Endodermal cell (in vitro differentiated cells): ENCODE data around the gene SCAMP3. TPM values are rescaled to one million over a fixed set of nuclear protein-coding genes. Genes with fewer than 3 reads are reported as not detected.
"Not testable (repeated sequence)": the region's sequence is repeated elsewhere in the genome, so short reads cannot be mapped to it uniquely, and the experiment has no call there.

Experiments used
- DNase-seq: peaks from one replicate; pipeline ENCODE4 v3.0.0-alpha.2; 2017
- H3K27ac ChIP-seq: 2 replicates; pipeline ENCODE4 v1.5.1; 2013; ENCODE audit warnings: mild to moderate bottlenecking, low read depth, low read length, moderate library complexity
- H3K27me3 ChIP-seq: 2 replicates; pipeline ENCODE4 v1.6.1; 2013; ENCODE audit warnings: mild to moderate bottlenecking, low read length, moderate library complexity; ENCODE audit not compliant: insufficient read depth, control insufficient read depth, poor library complexity, severe bottlenecking
- H3K36me3 ChIP-seq: 2 replicates; pipeline ENCODE4 v1.7.0; 2013; ENCODE audit warnings: mild to moderate bottlenecking, low read length, moderate library complexity; ENCODE audit not compliant: control insufficient read depth, insufficient read depth
- H3K4me1 ChIP-seq: one replicate; pipeline ENCODE4 v1.7.0; 2013; ENCODE audit warnings: low read length; ENCODE audit not compliant: control insufficient read depth, insufficient read depth
- H3K4me3 ChIP-seq: 2 replicates; pipeline ENCODE4 v1.5.1; 2013; ENCODE audit warnings: mild to moderate bottlenecking, low read length, moderate library complexity
- H3K9ac ChIP-seq: 2 replicates; pipeline ENCODE4 v1.6.1; 2013; ENCODE audit warnings: mild to moderate bottlenecking, low read length, moderate library complexity; ENCODE audit not compliant: poor library complexity, severe bottlenecking; ENCODE audit errors: extremely low read depth
- H3K9me3 ChIP-seq: 2 replicates; pipeline ENCODE4 v1.6.1; 2013; ENCODE audit warnings: mild to moderate bottlenecking, low read length, moderate library complexity; ENCODE audit not compliant: control insufficient read depth
- H3K27ac Mint-ChIP-seq: 2 replicates; pipeline ENCODE4 v1.8.0; 2020; ENCODE audit warnings: mixed read lengths
- H3K27me3 Mint-ChIP-seq: 2 replicates; pipeline ENCODE4 v1.8.0; 2021; ENCODE audit warnings: mild to moderate bottlenecking, mixed read lengths; ENCODE audit not compliant: insufficient read depth
- H3K36me3 Mint-ChIP-seq: 2 replicates; pipeline ENCODE4 v1.8.0; 2020; ENCODE audit warnings: low read depth, mixed read lengths
- H3K4me1 Mint-ChIP-seq: 2 replicates; pipeline ENCODE4 v1.8.0; 2020; ENCODE audit warnings: mixed read lengths
- H3K4me3 Mint-ChIP-seq: 2 replicates; pipeline ENCODE4 v1.8.0; 2020; ENCODE audit warnings: mild to moderate bottlenecking, moderate library complexity, mixed read lengths
- H3K9me3 Mint-ChIP-seq: 2 replicates; pipeline ENCODE4 v1.8.0; 2020; ENCODE audit warnings: mild to moderate bottlenecking, mixed read lengths
- WGBS, 2 experiments: methylation state at CpG; one replicate each; pipeline versions ENCODE4 v1.1.5 to v1.1.7; 2013; ENCODE audit warnings: missing lambda C conversion rate in 2 of 2, mixed read lengths in 1 of 2; ENCODE audit not compliant: insufficient coverage in 1 of 2, insufficient read length in 1 of 2; 5-methylcytosine and 5-hydroxymethylcytosine counted together
- total RNA-seq, 2 donors: library from RNA; stranded (reverse); fragmentation: NEBNext Ultra II Directional in 1 of 2; extraction: Animal tissue kit (Norgen Biotek cat#: 25700) in 1 of 2; gene quantifications; 2 replicates in 1 of 2; 3 replicates in 1 of 2; pipeline ENCODE4 v1.2.1, GENCODE V29; 2021
- TF ChIP-seq, protein P1 (sequence below): fragments of 200-600 bp; sonication (generic); conservative IDR thresholded peaks from 2 replicates; pipeline ENCODE4 v1.5.0; 2021; ENCODE audit warnings: antibody characterized with exemption, mild to moderate bottlenecking

Gene SCAMP3
- total RNA-seq, 2 donors from 2014 or later = 56.1 TPM

DNA sequence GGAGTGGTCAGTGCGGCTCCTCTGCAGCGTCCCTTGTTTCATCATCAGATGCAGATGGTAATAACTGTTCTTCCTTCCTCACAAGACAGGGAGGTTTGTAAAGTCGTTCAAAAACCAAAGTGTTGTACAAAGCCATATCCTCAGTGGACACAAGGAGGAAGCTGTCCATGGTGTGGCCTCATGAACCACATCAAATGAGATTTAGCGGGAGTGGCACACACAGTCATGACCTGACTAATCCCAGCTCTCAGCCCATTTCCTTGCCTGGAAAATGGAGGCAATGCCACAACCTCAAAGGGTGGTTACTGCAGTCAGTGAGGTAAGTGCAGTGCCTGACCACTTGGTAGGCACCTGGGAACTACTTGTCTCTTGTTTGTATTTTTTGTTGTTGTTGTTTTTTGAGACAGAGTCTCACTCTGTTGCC lies 20.3 kb downstream of the SCAMP3 start:
- 86 to 89% methylated on average over 4 of the region's 4 CpGs for WGBS, 2 experiments
- Histone ChIP-seq H3K4me1 (no peaks in the 10 kb centered on the region), H3K9ac (no peak overlapping the region), H3K27ac (no peak overlapping the region), H3K36me3 (peaks cover 10% of the 10 kb centered on the region), H3K9me3 (no peaks in the 10 kb centered on the region), H3K4me3 (no peak overlapping the region), H3K27me3 (no peaks in the 10 kb centered on the region)
- H3K4me1 Mint-ChIP-seq = peaks cover 10% of the 10 kb centered on the region
- H3K9me3 Mint-ChIP-seq = no peaks in the 10 kb centered on the region
- no peak overlapping the region for H3K4me3 Mint-ChIP-seq
- H3K27me3 Mint-ChIP-seq = peaks cover 10% of the 10 kb centered on the region
- H3K27ac Mint-ChIP-seq = peak overlapping the region; percentile 61
- DNase-seq = no peak
- TF ChIP-seq, protein P1, sequence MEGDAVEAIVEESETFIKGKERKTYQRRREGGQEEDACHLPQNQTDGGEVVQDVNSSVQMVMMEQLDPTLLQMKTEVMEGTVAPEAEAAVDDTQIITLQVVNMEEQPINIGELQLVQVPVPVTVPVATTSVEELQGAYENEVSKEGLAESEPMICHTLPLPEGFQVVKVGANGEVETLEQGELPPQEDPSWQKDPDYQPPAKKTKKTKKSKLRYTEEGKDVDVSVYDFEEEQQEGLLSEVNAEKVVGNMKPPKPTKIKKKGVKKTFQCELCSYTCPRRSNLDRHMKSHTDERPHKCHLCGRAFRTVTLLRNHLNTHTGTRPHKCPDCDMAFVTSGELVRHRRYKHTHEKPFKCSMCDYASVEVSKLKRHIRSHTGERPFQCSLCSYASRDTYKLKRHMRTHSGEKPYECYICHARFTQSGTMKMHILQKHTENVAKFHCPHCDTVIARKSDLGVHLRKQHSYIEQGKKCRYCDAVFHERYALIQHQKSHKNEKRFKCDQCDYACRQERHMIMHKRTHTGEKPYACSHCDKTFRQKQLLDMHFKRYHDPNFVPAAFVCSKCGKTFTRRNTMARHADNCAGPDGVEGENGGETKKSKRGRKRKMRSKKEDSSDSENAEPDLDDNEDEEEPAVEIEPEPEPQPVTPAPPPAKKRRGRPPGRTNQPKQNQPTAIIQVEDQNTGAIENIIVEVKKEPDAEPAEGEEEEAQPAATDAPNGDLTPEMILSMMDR = no peak
- peaks cover 21% of the 10 kb centered on the region for H3K36me3 Mint-ChIP-seq

DNA sequence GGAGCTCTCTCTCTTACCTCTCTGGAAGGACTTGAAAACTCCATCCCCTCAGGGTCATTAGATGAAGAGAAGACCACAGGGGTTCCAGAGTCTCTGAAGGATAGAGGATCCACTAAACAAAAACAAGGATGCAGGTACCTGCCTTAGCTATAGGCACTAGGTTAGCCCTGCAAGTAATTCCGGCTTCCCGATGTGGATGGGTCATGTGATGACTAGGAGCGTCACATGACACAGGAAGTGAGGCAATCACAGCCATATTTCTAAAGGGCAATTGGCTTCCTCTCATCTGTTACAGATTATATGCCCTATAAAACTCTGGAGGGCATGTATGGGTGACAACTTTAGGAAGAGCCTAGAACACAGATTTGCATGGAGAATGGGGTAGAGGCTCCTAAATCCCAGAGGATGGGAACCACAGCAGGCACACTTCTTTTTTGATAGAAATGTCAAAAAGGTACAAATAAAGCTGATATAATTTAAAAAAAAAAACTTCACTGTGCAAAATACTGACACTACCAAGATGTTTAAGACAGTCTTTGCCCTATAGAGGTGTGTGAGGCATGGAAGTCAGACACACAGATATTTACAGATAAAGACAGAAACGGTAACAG lies 21.0 kb downstream of the SCAMP3 start:
- Histone ChIP-seq H3K9ac (peak overlapping the region; percentile 51), H3K27ac (no peak overlapping the region), H3K4me1 (no peaks in the 10 kb centered on the region), H3K36me3 (peaks cover 12% of the 10 kb centered on the region), H3K4me3 (peak overlapping the region; percentile 79), H3K9me3 (no peaks in the 10 kb centered on the region), H3K27me3 (no peaks in the 10 kb centered on the region)
- Mint-ChIP-seq H3K27ac (peak overlapping the region; percentile 73), H3K4me3 (peak overlapping the region; percentile 63), H3K36me3 (peaks cover 21% of the 10 kb centered on the region), H3K4me1 (peaks cover 10% of the 10 kb centered on the region), H3K9me3 (no peaks in the 10 kb centered on the region), H3K27me3 (peaks cover 7% of the 10 kb centered on the region)
- DNase-seq = peak; percentile 89
- 5 to 23% methylated on average over 2 to 4 of the region's 4 CpGs for WGBS, 2 experiments
- TF ChIP-seq, protein P1 = no peak

DNA sequence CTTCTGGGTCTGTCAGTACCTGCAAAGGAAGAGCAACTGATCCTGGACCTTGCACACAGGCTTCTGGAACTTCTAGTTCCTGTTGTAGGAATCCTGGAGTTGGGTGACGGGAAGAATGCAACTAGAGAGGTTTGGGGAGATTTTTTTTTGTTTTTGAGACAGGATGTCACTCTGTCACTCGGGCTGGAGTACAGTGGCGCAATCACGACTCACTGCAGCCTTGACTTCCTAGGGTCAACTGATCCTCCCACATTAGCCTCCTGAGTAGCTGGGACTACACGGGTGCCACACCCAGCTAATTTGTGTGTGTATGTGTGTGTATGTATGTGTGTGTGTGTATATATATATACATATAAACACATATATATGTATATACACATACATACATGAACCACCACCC lies 25.7 kb downstream of the SCAMP3 start:
- Mint-ChIP-seq H3K36me3 (peaks cover 25% of the 10 kb centered on the region), H3K27ac (no peak overlapping the region), H3K4me1 (peaks cover 7% of the 10 kb centered on the region), H3K27me3 (peaks cover under 1% of the 10 kb centered on the region), H3K9me3 (no peaks in the 10 kb centered on the region), H3K4me3 (no peak overlapping the region)
- Histone ChIP-seq H3K36me3 (peaks cover 12% of the 10 kb centered on the region), H3K27me3 (no peaks in the 10 kb centered on the region), H3K9me3 (no peaks in the 10 kb centered on the region), H3K9ac (no peak overlapping the region), H3K27ac (no peak overlapping the region), H3K4me1 (no peaks in the 10 kb centered on the region), H3K4me3 (no peak overlapping the region)
- WGBS, 2 experiments = 91 to 98% methylated on average over 4 of the region's 5 CpGs
- TF ChIP-seq, protein P1 = no peak
- DNase-seq = no peak

DNA sequence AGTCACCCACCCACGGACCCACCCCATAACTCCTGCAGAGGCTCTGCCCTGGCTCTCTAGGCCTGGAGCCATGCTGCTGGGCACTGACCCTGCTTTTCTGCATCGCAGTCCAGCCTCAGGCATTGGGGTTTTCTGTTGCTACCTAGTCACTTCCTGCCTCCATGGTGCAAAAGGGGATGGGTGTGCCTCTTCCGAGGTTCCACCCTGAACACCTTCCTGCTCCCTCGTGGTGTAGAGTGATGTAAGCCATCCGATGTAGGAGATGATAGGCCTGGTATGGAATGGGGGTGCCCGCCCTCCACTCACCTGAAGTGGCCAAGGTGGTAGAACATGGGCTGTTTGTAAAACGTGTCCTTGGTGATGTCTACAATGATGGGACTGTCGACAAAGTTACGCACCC lies 26.8 kb downstream of the SCAMP3 start:
- H3K9me3 Mint-ChIP-seq, H3K9ac ChIP-seq, H3K27ac ChIP-seq, H3K27me3 ChIP-seq, H3K4me1 Mint-ChIP-seq, H3K4me3 ChIP-seq, H3K27ac Mint-ChIP-seq, H3K4me1 ChIP-seq, H3K9me3 ChIP-seq, H3K27me3 Mint-ChIP-seq, H3K4me3 Mint-ChIP-seq, DNase-seq: not testable (repeated sequence)
- H3K36me3 ChIP-seq = peaks cover 12% of the 10 kb centered on the region
- H3K36me3 Mint-ChIP-seq = peaks cover 25% of the 10 kb centered on the region
- WGBS, 2 experiments = 85 to 90% methylated on average over 3 to 6 of the region's 9 CpGs

DNA sequence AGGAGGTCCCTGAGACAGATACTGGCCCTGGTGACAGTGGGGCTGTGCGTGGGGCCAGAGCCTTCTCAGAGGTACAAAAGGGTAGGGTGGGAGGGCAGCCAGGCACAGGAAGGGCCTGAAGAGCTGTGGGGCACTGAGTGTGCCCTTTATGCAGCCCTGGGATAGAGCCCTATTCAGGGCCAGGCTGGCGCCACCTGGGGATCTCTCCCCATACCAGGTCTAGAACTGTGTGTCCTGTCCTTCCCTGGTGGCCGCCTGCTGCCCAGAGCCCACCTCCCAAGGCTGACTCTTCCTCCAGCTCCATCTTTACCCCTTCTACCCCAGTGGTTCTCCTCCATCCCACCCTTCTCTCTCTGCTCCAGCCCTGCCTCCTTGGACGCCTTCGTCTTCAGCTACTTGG lies 28.7 kb downstream of the SCAMP3 start:
- not testable (repeated sequence) for DNase-seq, H3K4me1 ChIP-seq, H3K9ac ChIP-seq, H3K9me3 ChIP-seq, H3K9me3 Mint-ChIP-seq, H3K36me3 ChIP-seq, H3K27ac ChIP-seq, H3K27ac Mint-ChIP-seq, H3K4me1 Mint-ChIP-seq, H3K27me3 ChIP-seq, H3K4me3 ChIP-seq, H3K4me3 Mint-ChIP-seq
- Mint-ChIP-seq H3K36me3 (peaks cover 23% of the 10 kb centered on the region), H3K27me3 (peaks cover 14% of the 10 kb centered on the region)
- 77% methylated on average over 1 of the region's 5 CpGs; no CpG with 5 or more reads in 1 of the 2 experiments for WGBS, 2 experiments
